Measurements from ENCODE around the gene MYOF.

- TF ChIP-seq CTCF (IDR thresholded peaks at IDR 0.05), result no peak
- TF ChIP-seq POLR2A (IDR thresholded peaks at IDR 0.05), result no peak
Measured at GRCh38 chr10:93416824-93417223, 65.3 kb downstream of the MYOF start.
